Uterus (tissue), 4 donors: Measurements from ENCODE around the gene TIMM23. TPM values are rescaled to one million over a fixed set of nuclear protein-coding genes. Genes with fewer than 3 reads are reported as not detected.

Experiments
- DNase-seq, 2 donors: peaks; one replicate each; pipeline ENCODE4 v3.0.0-alpha.2; 2019 to 2020
- H3K27ac ChIP-seq, 2 donors: fragments of 200-600 bp; sonication (generic); 1 replicate in 1 of 2; 2 replicates in 1 of 2; pipeline ENCODE4 v1.5.1; 2016 to 2018
- H3K27me3 ChIP-seq, 2 donors: fragments of 200-600 bp; sonication (generic); one replicate each; pipeline ENCODE4 v1.5.1; 2018 to 2019; ENCODE audit warnings: control low read depth in 1 of 2
- H3K36me3 ChIP-seq, 2 donors: fragments of 200-600 bp; sonication (generic); one replicate each; pipeline ENCODE4 v1.5.1; 2019; ENCODE audit warnings: control low read depth in 1 of 2
- H3K4me1 ChIP-seq, 2 donors: fragments of 200-600 bp; sonication (generic); one replicate each; pipeline ENCODE4 v1.5.1; 2018 to 2019; ENCODE audit warnings: control low read depth in 1 of 2
- H3K4me3 ChIP-seq, 2 donors: fragments of 200-600 bp; sonication (generic); 1 replicate in 1 of 2; 2 replicates in 1 of 2; pipeline ENCODE4 v1.5.1; 2018 to 2019; ENCODE audit warnings: mild to moderate bottlenecking in 1 of 2
- H3K9me3 ChIP-seq, 2 donors: fragments of 200-600 bp; sonication (generic); one replicate each; pipeline ENCODE4 v1.5.1; 2019; ENCODE audit warnings: control low read depth in 1 of 2
- POLR2A ChIP-seq, 2 donors: fragments of 450-650 bp; IDR thresholded peaks; one replicate each; pipeline ENCODE4 v1.6.1; 2016; ENCODE audit warnings: antibody characterized with exemption in 2 of 2, mild to moderate bottlenecking in 1 of 2, moderate library complexity in 1 of 2
- intact Hi-C: fragments of 100-400 bp; cut with DNase I; formaldehyde crosslinking; loops from one replicate; pipeline ENCODE4 v1.15.1; 2023; ENCODE audit warnings: low total_unique reads
- total RNA-seq, 4 donors: library from RNA; depleted of rRNA in 3 of 4; stranded (reverse); fragments of >200 nt in 3 of 4; gene quantifications; one replicate each; pipeline versions ENCODE4 v1.1.0 to v1.2.4, GENCODE V29; 2014 to 2023
- TF ChIP-seq, protein P1 (sequence below), 4 experiments: fragments of 200-600 bp in 2 of 4; fragments of 450-650 bp in 2 of 4; sonication (generic) in 2 of 4; IDR thresholded peaks; one replicate each; pipeline ENCODE4 v1.5.1; 2016 to 2019; ENCODE audit warnings: antibody characterized with exemption in 4 of 4, mild to moderate bottlenecking in 2 of 4, moderate library complexity in 1 of 4
- donor health status: DM: yes; HTN: yes; CAD: no.

Gene TIMM23
- total RNA-seq, 4 donors from 2014 or later: 33.1 to 61.0 (median 47.8) TPM

DNA sequence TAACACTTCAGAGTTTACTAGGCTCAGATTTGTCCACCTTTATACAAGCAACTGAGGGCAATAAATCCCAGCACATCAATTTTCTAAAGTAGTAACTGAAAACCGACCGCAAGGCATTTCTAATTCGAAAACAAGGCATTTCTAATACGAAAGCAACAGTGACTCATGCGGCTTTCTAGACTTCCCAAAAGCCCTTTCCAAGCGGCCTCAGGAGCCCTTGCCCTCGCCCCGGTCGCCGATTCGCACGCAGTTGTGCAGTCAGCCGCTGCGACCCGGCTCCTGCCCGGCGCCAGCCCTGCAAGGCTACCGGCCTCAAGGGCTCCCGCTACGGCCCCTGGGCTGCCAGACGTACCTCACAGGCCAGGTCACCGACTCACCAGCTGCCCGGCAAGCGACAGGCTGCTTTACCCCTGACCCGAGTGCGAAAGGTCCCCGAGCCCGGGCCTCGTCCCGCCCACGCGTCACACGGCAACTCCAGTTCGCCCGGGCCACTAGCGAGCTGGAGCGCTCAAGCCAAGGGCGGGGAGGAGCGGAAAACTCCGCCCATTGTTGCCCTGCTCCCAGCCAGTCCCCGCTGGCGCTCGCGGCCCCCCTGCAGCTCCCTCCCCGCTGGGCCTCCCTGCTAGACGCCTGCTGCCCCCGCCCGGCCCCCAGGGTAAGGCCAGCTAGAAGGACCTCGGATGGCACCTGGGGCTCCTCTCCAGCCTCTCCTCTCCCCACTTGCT lies 50.9 kb downstream of the TIMM23 start:
- H3K36me3 ChIP-seq: no peaks in the 10 kb centered on the region
- DNase-seq: peak; percentile 80 to 87
- no peaks in the 10 kb centered on the region for H3K27me3 ChIP-seq
- TF ChIP-seq POLR2A (IDR thresholded peaks at IDR 0.05): peak in 1 of 2 donors; percentile 33
- TF ChIP-seq, protein P1, sequence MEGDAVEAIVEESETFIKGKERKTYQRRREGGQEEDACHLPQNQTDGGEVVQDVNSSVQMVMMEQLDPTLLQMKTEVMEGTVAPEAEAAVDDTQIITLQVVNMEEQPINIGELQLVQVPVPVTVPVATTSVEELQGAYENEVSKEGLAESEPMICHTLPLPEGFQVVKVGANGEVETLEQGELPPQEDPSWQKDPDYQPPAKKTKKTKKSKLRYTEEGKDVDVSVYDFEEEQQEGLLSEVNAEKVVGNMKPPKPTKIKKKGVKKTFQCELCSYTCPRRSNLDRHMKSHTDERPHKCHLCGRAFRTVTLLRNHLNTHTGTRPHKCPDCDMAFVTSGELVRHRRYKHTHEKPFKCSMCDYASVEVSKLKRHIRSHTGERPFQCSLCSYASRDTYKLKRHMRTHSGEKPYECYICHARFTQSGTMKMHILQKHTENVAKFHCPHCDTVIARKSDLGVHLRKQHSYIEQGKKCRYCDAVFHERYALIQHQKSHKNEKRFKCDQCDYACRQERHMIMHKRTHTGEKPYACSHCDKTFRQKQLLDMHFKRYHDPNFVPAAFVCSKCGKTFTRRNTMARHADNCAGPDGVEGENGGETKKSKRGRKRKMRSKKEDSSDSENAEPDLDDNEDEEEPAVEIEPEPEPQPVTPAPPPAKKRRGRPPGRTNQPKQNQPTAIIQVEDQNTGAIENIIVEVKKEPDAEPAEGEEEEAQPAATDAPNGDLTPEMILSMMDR (IDR thresholded peaks at IDR 0.05): peak in 3 of 4 experiments; percentile 5 to 24 (median 19)
- peak overlapping the region; percentile 80 to 84 for H3K27ac ChIP-seq
- H3K4me1 ChIP-seq: no peaks in the 10 kb centered on the region
- H3K9me3 ChIP-seq: no peaks in the 10 kb centered on the region
- H3K4me3 ChIP-seq: peak overlapping the region; percentile 55 to 79
- intact Hi-C loops: no loop called here

DNA sequence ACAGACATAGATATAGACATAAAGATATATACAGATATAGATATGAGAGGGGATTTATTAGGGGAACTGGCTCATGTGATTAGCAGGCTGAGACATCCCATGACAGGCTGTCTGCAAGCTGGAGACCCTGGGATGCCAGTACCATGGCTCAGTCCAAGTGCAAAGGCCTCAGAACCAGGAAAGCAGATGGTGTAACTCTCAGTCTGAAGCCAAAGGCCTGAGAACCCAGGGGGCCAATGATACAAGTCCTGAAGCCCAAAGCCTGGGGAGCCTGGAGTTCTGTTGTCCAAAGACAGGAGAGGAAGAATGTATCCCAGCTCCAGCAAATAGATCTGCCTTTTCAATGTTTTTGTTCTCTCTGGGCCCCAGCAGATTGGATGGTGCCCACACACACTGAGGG lies 52.7 kb downstream of the TIMM23 start:
- intact Hi-C loops: no loop called here
- Histone ChIP-seq H3K4me3 (no peak overlapping the region), H3K27me3 (no peaks in the 10 kb centered on the region), H3K27ac (no peak overlapping the region), H3K36me3 (no peaks in the 10 kb centered on the region), H3K9me3 (no peaks in the 10 kb centered on the region), H3K4me1 (peaks cover 0 to 8% of the 10 kb centered on the region in 2 donors)
- TF ChIP-seq POLR2A (IDR thresholded peaks at IDR 0.05): no peak
- TF ChIP-seq, protein P1 (IDR thresholded peaks at IDR 0.05): no peak
- no peak for DNase-seq

DNA sequence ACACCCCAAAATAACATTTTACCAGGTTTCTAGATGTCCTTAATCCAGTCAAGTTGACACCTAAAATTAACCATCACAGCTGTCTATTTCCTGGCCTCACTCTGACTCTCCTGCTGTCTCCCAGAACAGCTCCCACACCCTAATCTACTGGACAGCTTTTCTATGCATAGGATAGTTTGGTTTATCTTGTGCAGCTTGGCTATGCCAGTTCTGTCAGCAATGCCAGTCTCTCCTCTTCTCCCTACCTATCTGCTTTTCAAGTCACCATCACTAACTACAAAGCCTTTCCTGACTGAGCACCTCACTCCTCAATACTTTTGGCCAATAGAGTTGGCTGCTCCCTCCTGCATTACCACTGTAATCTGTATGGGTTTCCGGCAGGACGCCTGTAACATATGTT lies 53.1 kb downstream of the TIMM23 start:
- H3K4me3 ChIP-seq: no peak overlapping the region
- H3K27ac ChIP-seq: no peak overlapping the region
- no peaks in the 10 kb centered on the region for H3K9me3 ChIP-seq
- peaks cover 0 to 8% of the 10 kb centered on the region in 2 donors for H3K4me1 ChIP-seq
- TF ChIP-seq POLR2A (IDR thresholded peaks at IDR 0.05): no peak
- TF ChIP-seq, protein P1 (IDR thresholded peaks at IDR 0.05): no peak
- intact Hi-C loops: no loop called here
- H3K27me3 ChIP-seq: no peaks in the 10 kb centered on the region
- H3K36me3 ChIP-seq: no peaks in the 10 kb centered on the region
- DNase-seq: no peak

DNA sequence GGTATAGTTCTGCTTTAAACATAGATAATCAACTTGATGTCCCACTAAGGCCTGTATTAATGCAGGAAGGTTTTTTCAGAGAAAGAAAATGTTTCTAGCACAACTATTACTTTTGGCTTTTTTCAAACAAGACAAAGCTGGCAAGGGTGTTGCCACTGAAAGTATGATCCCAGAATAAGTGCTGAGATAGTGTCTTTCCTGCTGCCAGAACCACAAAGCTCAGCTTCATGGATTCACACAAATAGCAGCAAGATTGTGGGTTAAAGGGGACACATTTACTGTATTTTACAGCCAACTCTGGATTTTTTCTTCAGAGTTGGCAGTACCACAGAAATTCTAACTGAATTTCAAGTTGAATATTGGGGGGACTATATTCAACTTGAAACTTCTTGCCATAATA lies 53.8 kb downstream of the TIMM23 start:
- DNase-seq: no peak
- H3K27me3 ChIP-seq: no peaks in the 10 kb centered on the region
- no peaks in the 10 kb centered on the region for H3K9me3 ChIP-seq
- H3K36me3 ChIP-seq: no peaks in the 10 kb centered on the region
- TF ChIP-seq POLR2A (IDR thresholded peaks at IDR 0.05): no peak
- TF ChIP-seq, protein P1 (IDR thresholded peaks at IDR 0.05): no peak
- H3K4me3 ChIP-seq: no peak overlapping the region
- peaks cover 0 to 8% of the 10 kb centered on the region in 2 donors for H3K4me1 ChIP-seq
- no peak overlapping the region for H3K27ac ChIP-seq
- intact Hi-C loops: no loop called here

DNA sequence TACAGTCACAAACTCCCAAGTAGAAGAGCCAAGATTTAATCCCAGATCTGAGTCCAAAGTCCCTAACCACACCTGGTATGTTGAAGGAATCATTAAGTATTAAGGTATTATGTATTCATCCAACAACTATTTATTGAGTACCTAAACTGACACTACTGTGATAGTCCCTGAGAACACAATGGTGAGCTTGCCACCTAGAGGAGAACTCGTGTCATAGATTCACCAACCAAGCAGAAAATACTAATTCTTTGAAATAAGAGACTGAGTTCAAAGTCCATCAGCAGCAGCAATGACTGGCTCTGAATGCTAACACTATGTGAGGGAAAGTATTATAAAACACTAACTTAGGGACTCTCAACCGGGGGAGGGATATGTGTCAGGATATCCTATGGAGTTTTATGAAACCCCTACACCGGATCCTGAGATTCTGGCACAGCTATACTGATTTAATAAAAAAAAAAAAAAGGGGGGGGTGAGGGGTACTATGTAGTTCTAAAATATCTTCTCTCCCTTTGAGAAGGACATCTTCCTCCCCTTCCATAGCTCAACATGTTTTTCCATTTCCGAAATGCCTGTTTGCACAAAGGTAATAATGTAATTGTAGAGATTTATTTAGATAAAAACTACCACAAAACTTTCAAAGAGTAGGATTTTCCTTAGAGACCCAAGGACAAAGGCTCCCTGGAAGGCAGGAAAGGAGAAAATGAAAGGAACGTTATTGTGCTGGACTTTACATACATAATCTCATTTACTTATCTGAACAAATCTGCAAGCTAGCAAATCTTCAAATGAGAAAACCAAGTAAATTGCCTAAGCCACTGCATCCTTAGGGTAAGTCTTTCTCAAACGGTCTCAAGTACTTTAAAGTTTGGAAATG lies 56.5 kb downstream of the TIMM23 start:
- intact Hi-C loops: no loop called here
- peak overlapping the region in 1 of 2 donors; percentile 74 for H3K27ac ChIP-seq
- no peaks in the 10 kb centered on the region for H3K9me3 ChIP-seq
- no peak for DNase-seq
- H3K4me1 ChIP-seq: peaks cover 0 to 8% of the 10 kb centered on the region in 2 donors
- TF ChIP-seq, protein P1 (IDR thresholded peaks at IDR 0.05): peak; percentile 14 to 45 (median 36)
- no peak for TF ChIP-seq POLR2A (IDR thresholded peaks at IDR 0.05)
- no peaks in the 10 kb centered on the region for H3K36me3 ChIP-seq
- H3K4me3 ChIP-seq: peak overlapping the region in 1 of 2 donors; percentile 88
- no peaks in the 10 kb centered on the region for H3K27me3 ChIP-seq
